Psoas muscle (tissue), 8 donors: ENCODE data around the gene DCLK2. TPM values are rescaled to one million over a fixed set of nuclear protein-coding genes. Genes with fewer than 3 reads are reported as not detected.

Experiments
- ATAC-seq, 4 donors: fragments of 200-7000 bp; cut with Tn5 transposase; one replicate each; pipeline ENCODE4 v1.9.1; 2020; ENCODE audit warnings: moderate library complexity in 3 of 4, mild to moderate bottlenecking in 2 of 4
- DNase-seq, 2 donors: peaks; one replicate each; pipeline ENCODE4 v3.0.0-alpha.2; 2020
- H3K27ac ChIP-seq: fragments of 200-600 bp; one replicate; pipeline ENCODE4 v1.8.0; 2022
- H3K27me3 ChIP-seq, 3 donors: fragments of 200-600 bp in 1 of 3; one replicate each; pipeline versions ENCODE4 v1.6.1 to v1.8.0; 2013 to 2022; ENCODE audit warnings: low read length in 2 of 3, mild to moderate bottlenecking in 2 of 3, moderate library complexity in 1 of 3; ENCODE audit not compliant: insufficient read depth in 3 of 3
- H3K36me3 ChIP-seq, 2 donors: fragments of 200-600 bp in 1 of 2; one replicate each; pipeline versions ENCODE4 v1.6.1 to v1.8.0; 2013 to 2022; ENCODE audit warnings: low read depth in 1 of 2, mild to moderate bottlenecking in 1 of 2, moderate library complexity in 1 of 2; ENCODE audit not compliant: insufficient read depth in 1 of 2
- H3K4me1 ChIP-seq: fragments of 200-600 bp; one replicate; pipeline ENCODE4 v1.8.0; 2022
- H3K4me3 ChIP-seq: fragments of 200-600 bp; one replicate; pipeline ENCODE4 v1.8.0; 2022; ENCODE audit warnings: mild to moderate bottlenecking
- H3K9me3 ChIP-seq: fragments of 200-600 bp; one replicate; pipeline ENCODE4 v1.8.0; 2022
- CTCF ChIP-seq: fragments of 200-600 bp; IDR thresholded peaks from one replicate; pipeline ENCODE4 v1.8.0; 2022; ENCODE audit warnings: antibody characterized with exemption
- WGBS, 3 donors: extraction: QIAGEN DNeasy Blood & Tissue Kit; methylation state at CpG; one replicate each; pipeline versions ENCODE4 v1.1.6 to v1.1.7; 2013; 5-methylcytosine and 5-hydroxymethylcytosine counted together
- intact Hi-C, 2 donors: fragments of 100-400 bp; cut with DNase I; formaldehyde crosslinking; loops; one replicate each; pipeline versions ENCODE4 v1.11.0 to v1.14.2; 2022
- polyA plus RNA-seq, 3 donors: library from polyadenylated mRNA; stranded (reverse); fragments of 200-250 nt; gene quantifications; one replicate each; pipeline ENCODE4 v1.2.3, GENCODE V29; 2013
- total RNA-seq, 4 donors: library from RNA; stranded (reverse); fragmentation: NEBNext Ultra II Directional in 2 of 4; extraction: Animal tissue kit (Norgen Biotek cat#: 25700) in 2 of 4; gene quantifications; one replicate each; pipeline versions ENCODE4 v1.2.1 to v1.2.4, GENCODE V29; 2021 to 2023
- donor health status: healthy with polysubstance abuse.
- donor health status: DM: no; HTN: no; CAD: no; lungs with moderate emphysema.
- donor health status: Bipolar disorder and iron deficiency.
- donor health status: healthy.
- donor health status: DM: yes; HTN: yes; CAD: no.
- donor health status: DM: no; HTN: no; CAD: no.
- donor health status: DM: no; HTN: no; CAD: no.
- donor health status: DM: yes; HTN: yes; CAD: no.

The DCLK2 gene
- total and polyA plus RNA-seq, 7 donors = 0.18 to 1.7 (median 0.78) TPM

GRCh38 chr4:150224896-150225591 is 146.8 kb downstream of the DCLK2 start:
- no peak for ATAC-seq

GRCh38 chr4:150229520-150229919 is 151.3 kb downstream of the DCLK2 start:
- intact Hi-C loops = no loop called here
- no peaks in the 10 kb centered on the region for H3K36me3 ChIP-seq
- no peak for TF ChIP-seq CTCF
- WGBS, 3 donors = 7 to 29% (median 18%) methylated on average over 1 of the region's 1 CpG
- no peak overlapping the region for H3K4me3 ChIP-seq
- no peaks in the 10 kb centered on the region for H3K27me3 ChIP-seq
- ATAC-seq = no peak
- DNase-seq = no peak
- H3K4me1 ChIP-seq = no peaks in the 10 kb centered on the region
- no peak overlapping the region for H3K27ac ChIP-seq
- H3K9me3 ChIP-seq = no peaks in the 10 kb centered on the region

More at GRCh38 chr4:150224896-150225591, 146.8 kb downstream of the DCLK2 start:
- H3K27me3 ChIP-seq = no peaks in the 10 kb centered on the region
- 81 to 82% (median 82%) methylated on average over 6 of the region's 6 CpGs for WGBS, 3 donors
- intact Hi-C loops = no loop called here
- H3K27ac ChIP-seq = no peak overlapping the region
- no peak for DNase-seq
- no peaks in the 10 kb centered on the region for H3K36me3 ChIP-seq
- no peaks in the 10 kb centered on the region for H3K4me1 ChIP-seq
- no peak for TF ChIP-seq CTCF
- no peaks in the 10 kb centered on the region for H3K9me3 ChIP-seq
- H3K4me3 ChIP-seq = no peak overlapping the region

GRCh38 chr4:150230561-150230960 is 152.3 kb downstream of the DCLK2 start:
- Histone ChIP-seq H3K36me3 (no peaks in the 10 kb centered on the region), H3K4me3 (no peak overlapping the region), H3K4me1 (no peaks in the 10 kb centered on the region), H3K9me3 (no peaks in the 10 kb centered on the region), H3K27me3 (no peaks in the 10 kb centered on the region), H3K27ac (no peak overlapping the region)
- DNase-seq (no peak), ATAC-seq (no peak)
- 30 to 48% (median 38%) methylated on average over 2 of the region's 2 CpGs for WGBS, 3 donors
- TF ChIP-seq CTCF = no peak
- intact Hi-C loops = no loop called here

GRCh38 chr4:150231107-150231770 is 153.0 kb downstream of the DCLK2 start:
- DNase-seq (no peak), ATAC-seq (no peak)
- no peaks in the 10 kb centered on the region for H3K9me3 ChIP-seq
- no peaks in the 10 kb centered on the region for H3K4me1 ChIP-seq
- no peak overlapping the region for H3K27ac ChIP-seq
- H3K27me3 ChIP-seq = no peaks in the 10 kb centered on the region
- no peaks in the 10 kb centered on the region for H3K36me3 ChIP-seq
- intact Hi-C loops = no loop called here
- no peak overlapping the region for H3K4me3 ChIP-seq
- WGBS, 3 donors = 91 to 97% (median 93%) methylated on average over 4 of the region's 4 CpGs
- no peak for TF ChIP-seq CTCF
